MV-4-11 (cell line): ENCODE results near the gene CD244.

Experiments used
- DNase-seq: peaks from one replicate; lab custom pipeline; 2025; lab: John Stamatoyannopoulos, UW

The CD244 gene

DNA sequence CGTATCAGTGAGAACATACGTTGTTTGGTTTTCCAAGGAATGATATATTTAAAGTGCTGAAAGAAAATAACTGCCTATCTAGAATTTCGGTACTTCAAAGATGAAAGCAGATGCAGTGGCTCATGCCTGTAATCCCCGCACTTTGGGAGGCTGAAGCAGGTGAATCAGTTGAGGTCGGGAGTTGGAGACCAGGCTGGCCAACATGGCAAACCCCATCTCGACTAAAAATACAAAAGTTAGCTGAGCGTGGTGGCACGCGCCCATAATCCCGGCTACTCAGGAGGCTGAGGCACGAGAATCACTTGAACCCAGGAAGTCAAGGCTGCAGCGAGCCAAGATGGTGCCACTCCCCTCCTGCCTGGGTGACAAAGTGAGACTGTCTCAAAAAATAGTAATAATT is 16.4 kb downstream of the CD244 start:
- DNase-seq, result no peak

DNA sequence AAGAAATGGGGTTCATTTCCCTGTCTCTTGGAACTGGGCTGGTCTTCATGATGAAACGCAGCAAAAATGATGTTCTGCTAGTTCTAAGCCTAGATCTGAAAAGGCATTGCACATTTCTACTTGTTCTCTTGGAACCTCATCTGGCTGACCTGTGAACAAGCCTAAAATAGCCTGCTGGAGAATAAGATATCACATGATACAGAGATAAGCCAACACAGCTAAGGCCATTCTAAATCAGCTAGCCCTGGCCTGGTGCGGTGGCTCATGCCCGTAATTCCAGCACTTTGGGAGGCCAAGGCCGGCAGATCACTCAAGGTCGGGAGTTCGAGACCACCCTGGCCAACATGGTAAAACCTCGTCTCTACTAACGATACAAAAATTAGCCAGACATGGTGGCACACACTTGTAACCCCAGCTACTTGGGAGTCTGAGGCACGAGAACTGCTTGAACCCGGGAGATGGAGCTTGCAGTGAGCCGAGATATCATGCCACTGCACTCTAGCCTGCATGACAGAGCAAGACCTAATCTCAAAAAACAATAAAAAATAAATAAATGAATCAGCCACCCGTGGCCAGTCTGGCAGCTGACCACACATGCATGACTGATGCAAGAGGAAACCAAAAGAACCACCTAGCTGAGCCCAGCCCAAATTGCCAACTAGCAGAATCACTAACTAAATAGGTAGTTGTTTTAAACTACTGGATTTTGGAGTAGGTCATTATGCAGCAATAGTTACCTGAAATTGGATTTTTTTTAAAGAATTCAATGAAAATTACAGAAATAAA is 18.0 kb downstream of the CD244 start:
- DNase-seq, result peak; percentile 62

GRCh38 chr1:160841079-160841478 is 21.6 kb downstream of the CD244 start:
- DNase-seq, result no peak

GRCh38 chr1:160839746-160840145 is 22.9 kb downstream of the CD244 start:
- DNase-seq, result peak; percentile 14

DNA sequence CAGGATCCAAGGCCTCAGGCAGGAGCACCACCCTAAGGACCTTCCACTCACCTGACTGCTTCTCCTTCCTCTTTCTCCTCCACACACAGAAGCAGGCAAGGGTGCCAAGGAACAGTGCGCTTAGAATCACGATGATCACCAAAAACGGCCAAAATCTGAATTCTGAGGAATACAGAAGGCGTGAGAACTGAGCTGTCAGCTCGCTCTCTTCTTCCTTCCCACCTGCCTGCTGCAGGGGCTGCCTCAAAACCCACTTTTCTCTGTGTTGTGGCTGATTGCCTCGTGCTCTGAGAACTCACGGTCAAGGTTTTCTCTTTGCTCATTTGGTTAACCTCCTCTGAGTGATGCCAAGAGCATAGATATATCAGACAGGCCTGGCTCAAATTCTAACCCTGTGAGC is 23.8 kb downstream of the CD244 start:
- DNase-seq, result no peak

- DNase-seq, result peak; percentile 55
Observed at GRCh38 chr1:160837558-160838205, 25.0 kb downstream of the CD244 start.

DNA sequence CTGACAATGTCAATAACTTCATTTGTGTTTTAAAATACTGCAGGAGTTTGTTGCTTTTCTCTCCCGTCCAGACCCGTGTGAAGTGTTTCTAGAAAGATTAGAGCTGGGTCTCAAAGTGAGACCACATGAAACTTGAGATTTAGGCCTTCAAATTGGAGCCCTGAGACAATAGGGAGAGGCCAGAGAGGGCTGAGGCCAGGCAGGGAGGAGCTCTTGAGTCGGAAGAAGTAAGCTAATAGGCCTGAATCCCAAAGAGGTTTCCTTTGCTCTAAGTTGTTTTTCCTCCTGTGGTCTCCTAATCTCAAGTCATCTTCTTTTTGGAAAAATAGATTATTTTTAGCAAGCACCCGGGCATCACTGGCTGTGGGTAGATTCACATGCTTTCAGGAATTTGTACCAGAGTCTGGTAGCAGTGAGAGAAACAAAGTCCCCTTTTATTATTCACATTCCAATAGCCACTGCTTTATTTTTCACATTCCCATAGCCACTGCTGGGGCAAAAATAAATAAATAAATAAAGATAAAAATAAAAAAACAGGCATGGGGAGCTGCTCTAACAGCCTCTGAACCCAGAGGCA is 25.6 kb downstream of the CD244 start:
- no peak for DNase-seq

DNA sequence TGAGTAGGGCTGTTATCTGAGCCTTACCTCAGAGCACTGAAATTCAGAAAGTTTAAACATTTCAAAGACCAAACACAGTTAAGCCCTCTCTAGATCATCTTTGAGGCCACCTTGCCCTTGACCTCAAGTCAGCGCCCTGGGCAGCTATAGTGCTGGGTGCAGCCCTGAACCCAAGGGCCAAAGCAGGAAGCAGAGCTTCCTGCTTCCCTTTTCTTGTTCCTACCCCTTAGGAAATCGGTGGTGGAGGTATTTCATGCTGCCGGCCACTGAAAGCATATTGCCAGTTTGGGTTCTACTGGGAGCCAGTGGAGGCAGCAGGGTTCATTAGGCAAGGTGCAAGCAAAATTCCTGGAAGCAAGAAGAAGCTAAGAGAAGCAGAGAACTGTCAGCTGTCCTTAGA is 26.1 kb downstream of the CD244 start:
- peak; percentile 63 for DNase-seq

DNA sequence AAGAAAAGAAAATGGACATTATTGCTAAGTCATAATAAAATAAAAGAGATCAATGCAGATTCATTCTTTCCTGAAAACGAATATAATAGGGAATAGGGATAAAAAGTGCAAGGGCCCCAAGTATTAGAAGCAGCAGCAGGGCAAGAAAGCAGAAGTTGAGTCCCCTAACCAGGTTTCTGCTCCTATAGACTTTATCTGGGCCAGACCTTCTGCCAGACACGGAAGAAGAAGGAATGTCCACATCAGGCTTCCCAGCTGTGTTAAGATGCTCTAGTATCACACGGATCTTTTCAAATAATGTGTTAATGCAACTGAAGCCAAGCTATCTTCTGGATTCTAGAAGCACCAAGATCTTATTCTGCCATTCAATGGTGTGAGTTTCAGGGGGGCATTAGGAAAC is 26.9 kb downstream of the CD244 start:
- no peak for DNase-seq

DNA sequence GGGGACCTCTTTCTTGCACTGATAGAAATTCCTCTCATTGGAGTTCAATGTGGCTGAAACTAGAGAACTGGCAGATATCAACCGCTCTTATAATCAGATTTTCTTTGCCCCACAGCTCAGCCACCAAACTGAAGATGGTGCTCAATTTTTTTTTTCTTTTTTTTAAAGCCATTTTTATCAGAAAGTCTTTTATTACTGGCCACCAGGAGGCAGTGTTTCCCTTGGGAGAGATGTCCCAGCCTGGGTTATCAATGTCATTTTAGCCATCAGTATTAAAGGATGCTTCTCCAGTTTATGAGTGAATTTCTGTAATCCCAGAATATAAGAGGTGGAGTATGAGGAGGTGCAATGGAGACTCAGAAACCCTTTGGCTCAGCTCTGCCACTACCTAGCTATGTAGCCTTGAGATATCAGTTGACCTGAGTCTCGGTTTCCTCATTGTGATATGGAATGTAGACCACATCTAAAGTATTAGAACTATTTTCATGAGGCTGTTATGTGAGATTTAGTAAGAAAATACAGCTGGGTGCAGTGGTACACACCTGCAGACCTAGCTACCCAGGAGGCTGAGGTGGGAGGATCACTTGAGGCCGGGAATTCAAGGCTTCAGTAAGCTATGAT is 27.6 kb downstream of the CD244 start:
- DNase-seq, result peak; percentile 31

GRCh38 chr1:160830321-160831153 is 32.1 kb downstream of the CD244 start:
- DNase-seq, result peak; percentile 34

GRCh38 chr1:160829766-160830165 is 32.9 kb downstream of the CD244 start:
- DNase-seq, result no peak

- peak; percentile 32 for DNase-seq
Observed at GRCh38 chr1:160827418-160827817, 35.3 kb downstream of the CD244 start.

DNA sequence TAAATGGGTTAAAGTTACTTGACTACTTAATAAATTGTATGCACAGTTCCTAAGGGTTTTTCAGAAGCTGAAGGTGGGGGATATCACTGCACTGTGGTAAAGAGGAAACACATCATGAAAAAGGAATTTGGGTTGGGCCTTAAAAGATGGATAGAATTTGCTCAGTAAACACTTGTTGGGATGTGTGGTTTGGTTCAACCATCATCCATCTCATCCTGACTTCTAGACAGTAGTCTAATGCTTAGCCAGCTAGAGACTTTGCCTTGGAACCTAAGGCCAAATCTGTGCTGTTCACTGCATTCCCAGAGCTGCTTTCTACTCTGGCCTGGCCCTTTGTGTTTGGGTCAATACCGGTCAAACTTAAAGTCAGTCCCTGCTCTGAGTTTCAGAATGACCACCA is 36.1 kb downstream of the CD244 start:
- no peak for DNase-seq

- no peak for DNase-seq
Observed at GRCh38 chr1:160823296-160823695, 39.4 kb downstream of the CD244 start.

GRCh38 chr1:160821627-160822026 is 41.1 kb downstream of the CD244 start:
- DNase-seq, result no peak

DNA sequence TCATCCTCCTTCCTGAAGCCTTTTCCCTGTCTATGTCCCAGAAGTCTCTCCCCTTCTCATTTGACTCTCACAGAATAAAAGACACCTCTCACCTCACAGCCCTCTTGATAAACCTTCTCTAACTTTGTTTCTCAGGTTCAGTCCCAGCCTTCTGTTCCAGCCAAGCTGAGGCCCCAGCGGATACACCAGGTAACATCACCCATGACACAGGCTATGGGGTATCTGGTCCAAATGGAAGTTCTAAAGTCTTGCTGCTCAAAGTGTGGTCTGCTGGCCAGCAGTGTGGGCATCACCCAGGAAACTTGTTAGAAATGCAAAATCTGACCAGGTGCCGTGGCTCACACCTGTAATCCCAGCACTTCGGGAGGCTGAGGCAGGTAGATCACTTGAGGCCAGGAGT is 43.5 kb downstream of the CD244 start:
- no peak for DNase-seq

DNA sequence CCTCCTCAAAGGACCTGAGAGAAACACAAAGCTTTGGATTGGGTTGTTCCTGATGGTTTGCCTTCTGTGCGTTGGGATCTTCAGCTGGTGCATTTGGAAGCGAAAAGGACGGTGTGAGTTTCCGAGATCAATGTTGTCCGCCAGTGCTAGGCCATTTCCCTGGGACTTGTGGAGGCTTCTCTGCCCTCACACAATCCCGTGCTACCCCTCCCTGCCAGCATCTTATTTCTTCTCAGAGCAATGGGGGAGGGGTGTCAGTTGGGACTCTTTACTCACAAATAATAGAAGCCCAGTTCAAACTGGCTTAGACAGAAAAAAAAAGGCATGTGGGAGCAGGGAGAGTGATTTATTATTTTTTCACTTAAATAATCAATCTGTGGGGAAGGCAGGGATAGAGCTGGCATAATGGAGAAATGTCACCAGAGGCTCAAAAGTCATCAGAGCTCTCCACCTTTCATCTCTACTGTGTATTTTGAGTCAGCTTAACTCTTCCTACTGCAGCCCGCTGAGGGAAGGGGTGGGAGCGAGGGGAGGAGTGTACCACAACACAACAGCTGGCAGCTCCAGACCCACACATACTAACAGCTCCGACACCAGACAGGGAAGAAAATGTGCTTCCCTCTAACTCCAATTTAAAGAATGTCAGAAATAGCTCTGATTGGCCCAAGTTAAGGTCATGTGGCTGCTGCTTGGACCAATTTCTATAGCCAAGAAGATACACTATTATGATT is 44.3 kb downstream of the CD244 start:
- DNase-seq, result no peak

- no peak for DNase-seq
Observed at GRCh38 chr1:160814856-160815255, 47.8 kb downstream of the CD244 start.

GRCh38 chr1:160814316-160814715 is 48.4 kb downstream of the CD244 start:
- DNase-seq, result no peak

DNA sequence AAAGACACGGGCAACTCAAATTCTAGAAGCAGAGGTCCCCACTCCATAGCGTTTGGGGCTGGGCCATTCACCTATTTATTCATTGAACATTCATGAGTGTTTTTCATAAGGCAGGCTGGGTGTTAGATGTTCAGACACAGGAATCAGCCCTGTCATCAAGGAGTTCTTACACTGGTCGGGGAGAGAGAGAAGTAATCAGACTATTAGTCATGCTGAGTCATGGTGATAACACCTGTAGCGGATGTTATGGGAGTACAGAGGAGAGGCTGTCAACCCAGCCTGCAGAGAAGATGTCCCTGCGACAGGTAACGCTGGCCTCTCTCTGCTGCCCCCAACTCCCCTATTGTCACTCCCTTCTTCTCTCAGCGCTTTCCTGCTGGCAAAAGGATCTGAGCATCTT is 49.5 kb downstream of the CD244 start:
- no peak for DNase-seq
